Measurements from ENCODE around the gene HRH2.
A peak's percentile ranks its signal among the peaks of the same experiment; 100 is the strongest.

Gene HRH2

GRCh38 chr5:175678074-175678473 is 20.2 kb downstream of the HRH2 start:
- no peak for DNase-seq (ENCODE audit: low spot score)

- DNase-seq (ENCODE audit: low spot score) = no peak
Observed at GRCh38 chr5:175679411-175679810, 21.5 kb downstream of the HRH2 start.

- no peak for DNase-seq (ENCODE audit: low spot score)
Observed at GRCh38 chr5:175680020-175680419, 22.1 kb downstream of the HRH2 start.

GRCh38 chr5:175680463-175680862 is 22.6 kb downstream of the HRH2 start:
- DNase-seq (ENCODE audit: low spot score) = no peak

GRCh38 chr5:175681045-175681967 is 23.4 kb downstream of the HRH2 start:
- no peak for DNase-seq (ENCODE audit: low spot score)

- DNase-seq (ENCODE audit: low spot score) = no peak
Observed at GRCh38 chr5:175681968-175682340, 24.1 kb downstream of the HRH2 start.

- no peak for DNase-seq (ENCODE audit: low spot score)
Observed at GRCh38 chr5:175682664-175683063, 24.8 kb downstream of the HRH2 start.

GRCh38 chr5:175683231-175683630 is 25.4 kb downstream of the HRH2 start:
- no peak for DNase-seq (ENCODE audit: low spot score)

- DNase-seq (ENCODE audit: low spot score) = no peak
Observed at GRCh38 chr5:175683921-175684320, 26.1 kb downstream of the HRH2 start.

- no peak for DNase-seq (ENCODE audit: low spot score)
Observed at GRCh38 chr5:175684931-175685330, 27.1 kb downstream of the HRH2 start.

GRCh38 chr5:175685701-175686350 is 28.0 kb downstream of the HRH2 start:
- no peak for DNase-seq (ENCODE audit: low spot score)

GRCh38 chr5:175686396-175686795 is 28.5 kb downstream of the HRH2 start:
- no peak for DNase-seq (ENCODE audit: low spot score)

GRCh38 chr5:175686826-175687225 is 29.0 kb downstream of the HRH2 start:
- no peak for DNase-seq (ENCODE audit: low spot score)

GRCh38 chr5:175687231-175687701 is 29.4 kb downstream of the HRH2 start:
- no peak for DNase-seq (ENCODE audit: low spot score)

GRCh38 chr5:175688352-175689146 is 30.7 kb downstream of the HRH2 start:
- DNase-seq (ENCODE audit: low spot score) = no peak

- DNase-seq (ENCODE audit: low spot score) = peak; percentile 70
Observed at GRCh38 chr5:175689147-175689991, 31.5 kb downstream of the HRH2 start.

- DNase-seq (ENCODE audit: low spot score) = no peak
Observed at GRCh38 chr5:175690025-175690424, 32.2 kb downstream of the HRH2 start.

GRCh38 chr5:175690586-175690985 is 32.7 kb downstream of the HRH2 start:
- no peak for DNase-seq (ENCODE audit: low spot score)

GRCh38 chr5:175691761-175692160 is 33.9 kb downstream of the HRH2 start:
- DNase-seq (ENCODE audit: low spot score) = no peak

- no peak for DNase-seq (ENCODE audit: low spot score)
Observed at GRCh38 chr5:175692235-175692995, 34.5 kb downstream of the HRH2 start.

Measured in pons (tissue), 1 donor.